Neural cell (in vitro differentiated cells): ENCODE results near the gene ALK. TPM values are rescaled to one million over a fixed set of nuclear protein-coding genes. Genes with fewer than 3 reads are reported as not detected.

Source experiments
- H2AFZ ChIP-seq: fragments of 200-600, 300-800 bp; sonication (generic), shearing (Covaris generic); 2 replicates; pipeline ENCODE4 v1.6.0; 2014; ENCODE audit warnings: low read depth, mild to moderate bottlenecking, antibody characterized with exemption, low read length, moderate library complexity
- H3F3A ChIP-seq: fragments of 200-600 bp; shearing (Covaris generic); 2 replicates; pipeline ENCODE4 v1.6.1; 2016; ENCODE audit warnings: mild to moderate bottlenecking, moderate library complexity, mixed read lengths, antibody characterized with exemption, low read length; ENCODE audit not compliant: insufficient read depth, poor library complexity, severe bottlenecking
- H3K27ac ChIP-seq: fragments of 200-600, 300-800 bp; sonication (generic), shearing (Covaris generic); 2 replicates; pipeline ENCODE4 v1.5.1; 2014; ENCODE audit warnings: mild to moderate bottlenecking, low read length, moderate library complexity
- H3K27me3 ChIP-seq: fragments of 300-800, 200-600 bp; sonication (generic), shearing (Covaris generic); 2 replicates; pipeline ENCODE4 v1.6.0; 2014; ENCODE audit warnings: mild to moderate bottlenecking, low read depth, low read length, moderate library complexity; ENCODE audit not compliant: insufficient read depth
- H3K36me3 ChIP-seq: fragments of 300-800, 200-600 bp; sonication (generic), shearing (Covaris generic); 2 replicates; pipeline ENCODE4 v1.5.1; 2014; ENCODE audit warnings: mild to moderate bottlenecking, antibody characterized with exemption, low read length, moderate library complexity; ENCODE audit not compliant: insufficient read depth
- H3K4me2 ChIP-seq: fragments of 300-800, 200-600 bp; sonication (generic), shearing (Covaris generic); 2 replicates; pipeline ENCODE4 v1.6.0; 2014; ENCODE audit warnings: mild to moderate bottlenecking, low read length
- H3K4me3 ChIP-seq: fragments of 300-800, 200-600 bp; sonication (generic), shearing (Covaris generic); 2 replicates; pipeline ENCODE4 v1.5.1; 2014; ENCODE audit warnings: mild to moderate bottlenecking, low read length, moderate library complexity
- H3K79me2 ChIP-seq: fragments of 200-600 bp; shearing (Covaris generic); replicated peaks from 2 replicates; pipeline ENCODE4 v1.6.0; 2014; ENCODE audit warnings: mild to moderate bottlenecking, low read length, moderate library complexity; ENCODE audit not compliant: insufficient read depth
- H3K9ac ChIP-seq: fragments of 300-800, 200-600 bp; sonication (generic), shearing (Covaris generic); 2 replicates; pipeline ENCODE4 v1.6.1; 2016; ENCODE audit warnings: mild to moderate bottlenecking, low read length, mixed read lengths
- H3K9me2 ChIP-seq: fragments of 200-600 bp; shearing (Covaris generic); 2 replicates; pipeline ENCODE4 v1.6.1; 2016; ENCODE audit warnings: mild to moderate bottlenecking, low read length, mixed read lengths; ENCODE audit not compliant: insufficient read depth
- H3K9me3 ChIP-seq: fragments of 200-600, 300-800 bp; sonication (generic), shearing (Covaris generic); 2 replicates; pipeline ENCODE4 v1.6.1; 2016; ENCODE audit warnings: mild to moderate bottlenecking, mixed run types, low read length, moderate library complexity, mixed read lengths
- H4K20me1 ChIP-seq: fragments of 200-600 bp; shearing (Covaris generic); 2 replicates; pipeline ENCODE4 v1.6.1; 2016; ENCODE audit warnings: mild to moderate bottlenecking, mixed run types; ENCODE audit not compliant: insufficient read depth
- EP300 ChIP-seq: fragments of 450-650 bp; conservative IDR thresholded peaks from 2 replicates; pipeline ENCODE4 v1.6.1; 2014; ENCODE audit warnings: antibody characterized with exemption, mild to moderate bottlenecking, moderate library complexity; ENCODE audit not compliant: poor library complexity, severe bottlenecking
- EZH2 ChIP-seq: fragments of 200-600, 300-800 bp; shearing (Covaris generic), sonication (generic); IDR thresholded peaks from 2 replicates; pipeline ENCODE4 v1.6.1; 2014; ENCODE audit warnings: antibody characterized with exemption, low read length, borderline replicate concordance, mild to moderate bottlenecking; ENCODE audit not compliant: insufficient read depth, poor library complexity, severe bottlenecking
- MXI1 ChIP-seq: fragments of 450-650 bp; conservative IDR thresholded peaks from 2 replicates; pipeline ENCODE4 v1.6.1; 2014; ENCODE audit warnings: antibody characterized with exemption, mild to moderate bottlenecking; ENCODE audit not compliant: poor library complexity, severe bottlenecking
- POLR2AphosphoS5 ChIP-seq: IDR thresholded peaks from 2 replicates; pipeline ENCODE4 v1.6.1; 2012
- RAD21 ChIP-seq: fragments of 450-650 bp; conservative IDR thresholded peaks from 2 replicates; pipeline ENCODE4 v1.6.1; 2014; ENCODE audit warnings: antibody characterized with exemption, mild to moderate bottlenecking, moderate library complexity
- SMC3 ChIP-seq: fragments of 450-650 bp; conservative IDR thresholded peaks from 2 replicates; pipeline ENCODE4 v1.6.1; 2014; ENCODE audit warnings: antibody characterized with exemption, mild to moderate bottlenecking, moderate library complexity; ENCODE audit not compliant: poor library complexity
- TAF1 ChIP-seq: IDR thresholded peaks from 2 replicates; pipeline ENCODE4 v1.6.1; 2012; ENCODE audit warnings: low read depth
- polyA plus RNA-seq: library from polyadenylated mRNA; depleted of rRNA; stranded (reverse); fragments of >200 nt; gene quantifications from 2 replicates; pipeline ENCODE4 v1.2.3, GENCODE V29; 2014
- TF ChIP-seq, protein P1 (sequence below): IDR thresholded peaks from 2 replicates; pipeline ENCODE4 v1.6.1; 2012; ENCODE audit warnings: borderline replicate concordance
- TF ChIP-seq, protein P2 (sequence below): fragments of 450-650 bp; IDR thresholded peaks from 2 replicates; pipeline ENCODE4 v1.5.1; 2014; ENCODE audit warnings: antibody characterized with exemption, mild to moderate bottlenecking, moderate library complexity; ENCODE audit not compliant: poor library complexity, severe bottlenecking

ALK gene
- polyA plus RNA-seq, 1 donor from 2014 or later: 7.1 TPM

DNA sequence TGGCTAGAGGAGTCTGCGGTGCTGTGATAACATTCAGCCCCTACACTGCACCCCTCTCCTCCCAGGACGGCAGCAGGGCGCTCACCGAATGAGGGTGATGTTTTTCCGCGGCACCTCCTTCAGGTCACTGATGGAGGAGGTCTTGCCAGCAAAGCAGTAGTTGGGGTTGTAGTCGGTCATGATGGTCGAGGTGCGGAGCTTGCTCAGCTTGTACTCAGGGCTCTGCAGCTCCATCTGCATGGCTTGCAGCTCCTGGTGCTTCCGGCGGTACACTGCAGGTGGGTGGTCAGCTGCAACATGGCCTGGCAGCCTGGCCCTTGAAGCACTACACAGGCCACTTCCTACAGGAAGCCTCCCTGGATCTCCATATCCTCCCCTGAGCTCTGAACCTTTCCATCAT lies 698.1 kb downstream of the ALK start:
- Histone ChIP-seq H3K27ac (no peak overlapping the region), H3K9me2 (no peaks in the 10 kb centered on the region), H3F3A (no peaks in the 10 kb centered on the region), H3K27me3 (no peaks in the 10 kb centered on the region), H3K79me2 (no peaks in the 10 kb centered on the region), H3K4me2 (no peak overlapping the region), H3K36me3 (no peaks in the 10 kb centered on the region), H2AFZ (no peak overlapping the region), H3K9ac (no peak overlapping the region), H3K4me3 (no peak overlapping the region), H3K9me3 (no peaks in the 10 kb centered on the region), H4K20me1 (no peaks in the 10 kb centered on the region)
- TF ChIP-seq POLR2AphosphoS5: no peak

DNA sequence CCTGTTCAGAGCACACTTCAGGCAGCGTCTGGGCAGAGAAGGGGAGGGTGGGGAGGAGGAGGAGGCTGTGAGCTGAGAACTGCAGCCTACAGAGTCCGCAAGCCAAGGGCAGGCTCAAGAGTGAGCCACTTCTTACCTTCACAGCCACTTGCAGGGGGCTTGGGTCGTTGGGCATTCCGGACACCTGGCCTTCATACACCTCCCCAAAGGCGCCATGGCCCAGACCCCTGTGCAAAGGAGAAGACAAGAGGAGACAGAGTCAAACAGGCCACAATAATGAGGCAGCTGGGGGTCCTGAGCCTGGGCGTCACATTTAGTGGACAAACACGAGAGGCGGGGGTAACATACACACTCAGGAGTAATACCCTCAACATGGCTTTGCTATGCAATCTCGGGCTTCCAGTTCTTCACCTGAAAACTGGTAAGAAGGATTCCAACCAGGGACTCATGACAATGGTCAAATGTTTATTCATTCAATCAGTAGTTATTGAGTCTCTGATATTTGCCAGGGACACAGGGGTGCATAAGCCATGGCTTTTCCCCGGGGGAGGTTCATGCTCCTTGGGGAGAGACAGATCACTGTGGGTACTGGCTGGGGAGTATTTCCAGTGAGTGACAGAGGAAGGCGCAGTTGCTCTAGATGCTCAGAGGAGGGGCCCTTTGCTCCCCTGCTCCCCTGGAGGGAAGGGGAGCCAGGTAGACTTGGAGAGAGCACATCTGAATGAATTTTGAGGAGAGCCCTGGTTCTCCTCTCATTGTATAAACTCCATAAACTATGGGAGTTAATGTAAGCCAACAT lies 698.8 kb downstream of the ALK start:
- H4K20me1 ChIP-seq: no peaks in the 10 kb centered on the region
- TF ChIP-seq RAD21 (no peak), SMC3 (no peak), EZH2 (no peak), MXI1 (no peak), EP300 (no peak), TAF1 (no peak), POLR2AphosphoS5 (no peak)
- TF ChIP-seq, protein P1, sequence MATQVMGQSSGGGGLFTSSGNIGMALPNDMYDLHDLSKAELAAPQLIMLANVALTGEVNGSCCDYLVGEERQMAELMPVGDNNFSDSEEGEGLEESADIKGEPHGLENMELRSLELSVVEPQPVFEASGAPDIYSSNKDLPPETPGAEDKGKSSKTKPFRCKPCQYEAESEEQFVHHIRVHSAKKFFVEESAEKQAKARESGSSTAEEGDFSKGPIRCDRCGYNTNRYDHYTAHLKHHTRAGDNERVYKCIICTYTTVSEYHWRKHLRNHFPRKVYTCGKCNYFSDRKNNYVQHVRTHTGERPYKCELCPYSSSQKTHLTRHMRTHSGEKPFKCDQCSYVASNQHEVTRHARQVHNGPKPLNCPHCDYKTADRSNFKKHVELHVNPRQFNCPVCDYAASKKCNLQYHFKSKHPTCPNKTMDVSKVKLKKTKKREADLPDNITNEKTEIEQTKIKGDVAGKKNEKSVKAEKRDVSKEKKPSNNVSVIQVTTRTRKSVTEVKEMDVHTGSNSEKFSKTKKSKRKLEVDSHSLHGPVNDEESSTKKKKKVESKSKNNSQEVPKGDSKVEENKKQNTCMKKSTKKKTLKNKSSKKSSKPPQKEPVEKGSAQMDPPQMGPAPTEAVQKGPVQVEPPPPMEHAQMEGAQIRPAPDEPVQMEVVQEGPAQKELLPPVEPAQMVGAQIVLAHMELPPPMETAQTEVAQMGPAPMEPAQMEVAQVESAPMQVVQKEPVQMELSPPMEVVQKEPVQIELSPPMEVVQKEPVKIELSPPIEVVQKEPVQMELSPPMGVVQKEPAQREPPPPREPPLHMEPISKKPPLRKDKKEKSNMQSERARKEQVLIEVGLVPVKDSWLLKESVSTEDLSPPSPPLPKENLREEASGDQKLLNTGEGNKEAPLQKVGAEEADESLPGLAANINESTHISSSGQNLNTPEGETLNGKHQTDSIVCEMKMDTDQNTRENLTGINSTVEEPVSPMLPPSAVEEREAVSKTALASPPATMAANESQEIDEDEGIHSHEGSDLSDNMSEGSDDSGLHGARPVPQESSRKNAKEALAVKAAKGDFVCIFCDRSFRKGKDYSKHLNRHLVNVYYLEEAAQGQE: no peak
- TF ChIP-seq, protein P2, sequence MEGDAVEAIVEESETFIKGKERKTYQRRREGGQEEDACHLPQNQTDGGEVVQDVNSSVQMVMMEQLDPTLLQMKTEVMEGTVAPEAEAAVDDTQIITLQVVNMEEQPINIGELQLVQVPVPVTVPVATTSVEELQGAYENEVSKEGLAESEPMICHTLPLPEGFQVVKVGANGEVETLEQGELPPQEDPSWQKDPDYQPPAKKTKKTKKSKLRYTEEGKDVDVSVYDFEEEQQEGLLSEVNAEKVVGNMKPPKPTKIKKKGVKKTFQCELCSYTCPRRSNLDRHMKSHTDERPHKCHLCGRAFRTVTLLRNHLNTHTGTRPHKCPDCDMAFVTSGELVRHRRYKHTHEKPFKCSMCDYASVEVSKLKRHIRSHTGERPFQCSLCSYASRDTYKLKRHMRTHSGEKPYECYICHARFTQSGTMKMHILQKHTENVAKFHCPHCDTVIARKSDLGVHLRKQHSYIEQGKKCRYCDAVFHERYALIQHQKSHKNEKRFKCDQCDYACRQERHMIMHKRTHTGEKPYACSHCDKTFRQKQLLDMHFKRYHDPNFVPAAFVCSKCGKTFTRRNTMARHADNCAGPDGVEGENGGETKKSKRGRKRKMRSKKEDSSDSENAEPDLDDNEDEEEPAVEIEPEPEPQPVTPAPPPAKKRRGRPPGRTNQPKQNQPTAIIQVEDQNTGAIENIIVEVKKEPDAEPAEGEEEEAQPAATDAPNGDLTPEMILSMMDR: no peak

More for the DNA sequence above, 698.8 kb downstream of the ALK start:
- no peak overlapping the region for H3K27ac ChIP-seq
- no peak overlapping the region for H2AFZ ChIP-seq
- H3K79me2 ChIP-seq: no peaks in the 10 kb centered on the region
- no peaks in the 10 kb centered on the region for H3F3A ChIP-seq
- no peaks in the 10 kb centered on the region for H3K27me3 ChIP-seq
- no peaks in the 10 kb centered on the region for H3K36me3 ChIP-seq
- H3K4me3 ChIP-seq: no peak overlapping the region
- no peaks in the 10 kb centered on the region for H3K9me2 ChIP-seq
- H3K4me2 ChIP-seq: no peak overlapping the region
- no peak overlapping the region for H3K9ac ChIP-seq
- H3K9me3 ChIP-seq: no peaks in the 10 kb centered on the region
